Central memory CD4-positive, alpha-beta T cell (primary cell): Measurements from ENCODE around the gene SHISA4.
"Not testable (repeated sequence)": the region's sequence is repeated elsewhere in the genome, so short reads cannot be mapped to it uniquely, and the experiment has no call there.

Source experiments
- DNase-seq: peaks from one replicate; pipeline ENCODE4 v3.0.0; 2022

The SHISA4 gene

DNA sequence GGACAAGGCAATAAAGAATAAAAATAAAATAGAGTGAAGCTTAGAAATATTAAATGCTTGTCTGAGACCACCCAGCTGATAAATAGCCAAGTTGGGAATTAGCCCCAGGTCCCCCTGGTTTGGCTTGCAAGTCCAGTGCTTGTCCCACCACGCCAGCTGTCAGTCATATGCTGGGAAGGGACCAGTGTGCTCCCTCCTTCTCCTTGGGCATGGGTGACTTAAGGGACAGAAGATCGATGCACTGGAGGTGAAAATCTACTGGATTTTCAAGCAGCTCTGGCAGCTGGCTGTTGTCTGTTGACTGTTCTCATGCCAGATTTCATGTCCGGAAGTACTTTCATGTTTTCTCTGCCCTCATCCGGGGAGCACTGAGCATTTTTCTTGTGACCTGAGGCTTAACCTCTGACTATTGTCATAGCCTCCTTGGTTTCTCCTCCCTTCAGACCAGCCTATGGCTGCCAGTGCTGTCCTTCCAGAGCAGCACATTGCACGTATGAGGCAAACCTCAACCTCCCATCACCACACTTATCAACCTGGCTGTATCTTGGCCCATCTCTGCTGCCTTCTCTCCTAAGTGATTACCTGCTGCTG is 45.2 kb downstream of the SHISA4 start:
- no peak for DNase-seq

DNA sequence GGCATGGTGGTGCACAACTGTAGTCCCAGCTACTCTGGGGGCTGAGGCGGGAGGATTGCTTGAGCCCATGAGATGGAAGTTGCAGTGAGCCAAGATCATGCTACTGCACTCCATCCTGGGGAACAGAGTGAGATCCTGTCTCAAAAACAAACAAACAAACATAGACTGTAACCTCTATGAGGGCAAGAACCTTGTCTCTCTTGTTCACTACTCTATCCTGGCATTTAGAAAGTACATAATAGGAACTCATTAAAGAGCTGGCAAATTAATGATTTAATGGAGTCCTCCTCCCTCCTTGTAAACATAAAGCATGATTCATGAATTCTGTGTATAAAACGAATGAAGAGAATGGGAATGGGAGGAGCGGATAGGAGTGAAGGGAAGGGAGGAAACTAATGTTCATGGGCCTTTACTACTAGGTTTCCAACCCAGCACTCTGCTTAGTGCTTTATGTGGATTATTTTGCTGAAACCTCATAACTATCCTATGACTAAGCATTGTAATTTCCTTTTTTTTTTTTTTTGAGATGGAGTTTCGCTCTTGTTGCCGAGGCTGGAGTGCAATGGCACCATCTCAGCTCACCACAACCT is 49.0 kb downstream of the SHISA4 start:
- no peak for DNase-seq

DNA sequence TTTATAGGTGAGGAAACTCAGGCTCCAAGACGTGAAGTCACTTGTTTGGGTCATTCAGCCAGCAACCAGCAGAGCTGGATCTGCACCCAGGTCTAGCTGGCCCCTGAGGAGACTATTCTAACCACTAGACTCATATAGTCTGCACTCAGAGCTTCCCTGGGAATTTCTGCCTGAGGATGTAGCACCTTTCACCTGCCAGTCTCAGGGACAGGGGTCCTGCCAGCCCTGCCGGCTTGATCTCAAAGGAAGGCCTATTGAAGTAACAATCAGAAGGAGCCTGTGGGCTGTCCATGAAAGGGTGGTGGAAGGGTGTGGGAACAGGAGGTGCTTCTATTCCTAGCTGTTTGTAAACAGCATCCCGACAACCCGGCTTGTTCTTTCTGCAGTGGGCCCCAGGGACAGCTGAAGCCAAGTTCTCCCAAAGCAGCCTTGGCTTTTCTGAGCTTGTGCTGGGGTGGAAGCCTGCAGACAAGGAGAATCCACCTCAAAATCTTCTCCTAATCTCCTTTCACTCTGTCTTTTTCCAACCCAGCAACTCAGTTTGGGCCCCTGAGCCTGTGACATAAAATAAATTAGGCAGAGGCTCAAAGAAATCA is 49.8 kb downstream of the SHISA4 start:
- no peak for DNase-seq

DNA sequence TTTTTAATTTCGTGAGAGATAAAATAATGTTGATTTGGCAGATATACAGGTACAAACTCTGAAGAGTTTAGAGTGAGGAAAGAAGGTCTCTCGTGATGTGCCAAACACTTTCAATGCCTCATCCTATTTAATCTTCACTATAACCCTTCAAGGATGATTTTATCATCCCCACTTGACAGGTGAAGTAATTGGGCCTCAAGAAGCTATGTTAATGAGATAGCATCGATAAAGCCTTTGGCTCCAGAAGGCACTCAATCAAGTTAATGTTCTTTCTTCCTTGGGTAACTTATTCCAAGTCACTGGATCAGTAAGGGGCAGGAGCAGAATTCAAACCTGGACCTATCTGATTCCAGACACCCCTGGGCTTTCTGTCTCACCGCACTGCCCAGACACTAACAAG is 50.5 kb downstream of the SHISA4 start:
- no peak for DNase-seq

DNA sequence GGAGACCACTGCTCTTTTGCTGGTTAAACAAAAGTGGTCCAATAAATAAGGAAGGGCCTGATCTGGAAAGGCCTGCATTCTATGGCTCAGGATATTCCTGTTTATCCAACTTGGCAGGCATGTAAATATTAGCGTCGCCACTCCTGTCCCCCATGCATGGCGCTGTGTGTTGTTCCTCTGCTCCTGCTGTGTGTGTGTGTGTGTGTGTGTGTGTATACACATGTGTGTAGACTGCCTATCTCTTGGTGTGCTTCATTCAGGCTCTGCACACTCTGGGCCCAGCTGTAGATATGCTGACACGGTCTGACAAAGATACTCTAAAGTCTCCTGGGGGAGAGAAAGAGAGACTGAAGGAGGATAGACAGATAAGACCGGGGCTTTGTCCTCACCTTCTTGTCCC is 50.9 kb downstream of the SHISA4 start:
- DNase-seq, result no peak

DNA sequence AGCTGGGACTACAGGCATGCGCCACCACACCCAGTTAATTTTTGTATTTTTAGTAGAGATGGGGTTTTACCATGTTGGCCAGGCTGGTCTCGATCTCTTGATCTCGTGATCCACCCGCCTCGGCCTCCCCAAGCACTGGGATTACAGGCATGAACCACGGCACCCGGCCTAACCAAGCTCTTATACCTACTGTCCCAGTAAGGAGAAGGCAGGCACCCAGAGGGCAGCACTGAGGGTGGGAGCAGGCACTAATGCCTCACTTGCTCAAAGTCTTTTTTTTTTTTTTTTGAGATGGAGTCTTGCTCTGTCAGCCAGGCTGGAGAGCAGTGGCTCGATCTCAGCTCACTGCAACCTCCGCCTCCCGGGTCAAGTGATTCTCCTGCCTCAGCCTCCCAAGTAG is 51.6 kb downstream of the SHISA4 start:
- DNase-seq, result not testable (repeated sequence)

DNA sequence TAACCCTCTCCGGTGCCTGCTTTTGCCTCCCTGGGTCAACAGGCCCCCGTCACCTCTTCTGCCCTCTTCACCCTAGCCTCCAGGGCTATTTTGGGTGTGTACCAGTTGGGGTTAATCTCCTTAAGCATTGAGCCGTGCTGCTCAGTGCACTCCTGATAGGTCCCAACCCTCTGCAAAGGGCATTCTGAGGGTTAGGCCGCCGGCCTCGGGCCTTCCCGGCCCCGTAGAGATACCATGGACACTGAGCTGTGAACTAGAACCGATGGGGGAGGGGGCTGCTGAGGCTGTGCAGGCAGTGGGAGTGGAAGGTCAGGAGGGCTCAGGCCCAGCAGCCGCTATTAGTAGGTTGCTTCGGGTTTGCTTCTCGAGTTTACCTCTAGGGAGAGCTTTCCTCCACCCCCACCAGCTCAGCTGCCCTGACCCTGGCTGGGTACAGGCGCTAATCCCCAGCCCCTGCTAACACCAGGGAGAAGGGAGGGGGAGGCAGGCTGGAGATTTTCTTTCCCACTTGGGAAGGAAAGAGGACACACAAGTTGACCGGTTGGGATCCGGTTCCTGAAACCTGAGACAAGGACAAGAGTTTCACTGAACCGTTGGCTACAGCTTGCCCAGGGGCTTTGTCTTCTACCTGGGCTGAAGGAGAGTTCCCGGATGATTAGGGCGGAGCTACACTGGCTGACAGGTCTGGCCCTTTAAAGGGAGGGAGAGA is 52.9 kb downstream of the SHISA4 start:
- no peak for DNase-seq

DNA sequence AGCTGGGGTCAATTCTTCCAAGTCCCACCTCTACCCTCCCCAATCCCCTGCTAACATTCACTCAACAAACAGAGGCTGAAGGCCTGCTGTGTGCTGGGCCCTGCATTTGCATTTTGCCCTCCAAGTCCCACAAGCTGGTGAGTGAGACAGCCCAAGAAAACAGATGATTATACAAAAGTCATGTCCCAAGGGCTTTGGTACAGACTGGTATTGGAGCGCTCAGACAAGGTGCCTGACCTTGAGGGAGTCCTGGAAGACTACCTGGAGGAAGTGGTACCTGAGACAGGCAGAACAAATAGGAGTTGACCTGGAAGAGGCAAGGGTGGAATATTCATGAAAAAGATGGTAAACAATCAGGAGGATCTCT is 53.4 kb downstream of the SHISA4 start:
- no peak for DNase-seq
